GM23338 (cell line): ENCODE data around the gene USP9Y. TPM values are rescaled to one million over a fixed set of nuclear protein-coding genes. Genes with fewer than 3 reads are reported as not detected.

Experiments
- ATAC-seq: fragments of 200-7000 bp; cut with Tn5 transposase; 3 replicates; pipeline ENCODE4 v1.9.1; 2020
- DNase-seq: peaks from one replicate; pipeline ENCODE4 v3.0.0-alpha.2; 2015; ENCODE audit warnings: low spot score
- H2AFZ ChIP-seq: fragments of 200-600 bp; sonication (generic); 2 replicates; pipeline ENCODE4 v1.8.0; 2016; ENCODE audit warnings: antibody characterized with exemption, mild to moderate bottlenecking, moderate library complexity
- H3F3A ChIP-seq: fragments of 200-600 bp; sonication (generic); replicated peaks from 2 replicates; pipeline ENCODE4 v1.8.0; 2017; ENCODE audit warnings: antibody characterized with exemption, mixed run types, low read depth
- H3K27ac ChIP-seq: fragments of 200-600 bp; sonication (generic); 2 replicates; pipeline ENCODE4 v1.6.1; 2016; ENCODE audit warnings: low read depth
- H3K27me3 ChIP-seq: fragments of 200-600 bp; sonication (generic); 2 replicates; pipeline ENCODE4 v1.8.0; 2016; ENCODE audit warnings: mild to moderate bottlenecking, mixed run types, moderate library complexity; ENCODE audit not compliant: insufficient read depth
- H3K36me3 ChIP-seq: fragments of 200-600 bp; sonication (generic); 2 replicates; pipeline ENCODE4 v1.8.0; 2016; ENCODE audit warnings: mild to moderate bottlenecking; ENCODE audit not compliant: insufficient read depth
- H3K4me1 ChIP-seq: fragments of 200-600 bp; sonication (generic); 2 replicates; pipeline ENCODE4 v1.8.0; 2016; ENCODE audit warnings: mild to moderate bottlenecking, moderate library complexity; ENCODE audit not compliant: insufficient read depth
- H3K4me2 ChIP-seq: fragments of 200-600 bp; sonication (generic); 2 replicates; pipeline ENCODE4 v1.7.1; 2017; ENCODE audit warnings: mixed run types
- H3K4me3 ChIP-seq: fragments of 200-600 bp; sonication (generic); 2 replicates; pipeline ENCODE4 v1.6.1; 2016; ENCODE audit warnings: mixed run types
- H3K79me2 ChIP-seq: fragments of 200-600 bp; sonication (generic); replicated peaks from 2 replicates; pipeline ENCODE4 v1.8.0; 2017; ENCODE audit warnings: mild to moderate bottlenecking; ENCODE audit not compliant: insufficient read depth
- H3K9me2 ChIP-seq: fragments of 200-600 bp; sonication (generic); 2 replicates; pipeline ENCODE4 v1.8.0; 2017; ENCODE audit not compliant: insufficient read depth
- H4K20me1 ChIP-seq: fragments of 200-600 bp; sonication (generic); replicated peaks from 2 replicates; pipeline ENCODE4 v1.8.0; 2017; ENCODE audit warnings: mild to moderate bottlenecking; ENCODE audit not compliant: insufficient read depth
- H3K27ac Mint-ChIP-seq: 2 replicates; pipeline ENCODE4 v1.8.0; 2020; ENCODE audit warnings: inconsistent platforms, mild to moderate bottlenecking, moderate library complexity, mixed read lengths
- H3K27me3 Mint-ChIP-seq: 3 replicates; pipeline ENCODE4 v1.8.0; 2022; ENCODE audit warnings: low read depth, mild to moderate bottlenecking, moderate library complexity, mixed read lengths, inconsistent platforms; ENCODE audit not compliant: insufficient read depth, poor library complexity
- H3K36me3 Mint-ChIP-seq: 3 replicates; pipeline ENCODE4 v1.8.0; 2021; ENCODE audit warnings: low read depth, mild to moderate bottlenecking, inconsistent platforms, moderate library complexity, mixed read lengths
- H3K4me1 Mint-ChIP-seq: 3 replicates; pipeline ENCODE4 v1.8.0; 2020; ENCODE audit warnings: mild to moderate bottlenecking, inconsistent platforms, mixed read lengths
- H3K4me3 Mint-ChIP-seq: 3 replicates; pipeline ENCODE4 v1.8.0; 2021; ENCODE audit warnings: moderate library complexity, mild to moderate bottlenecking, inconsistent platforms, mixed read lengths
- H3K9me3 Mint-ChIP-seq: 3 replicates; pipeline ENCODE4 v1.8.0; 2020; ENCODE audit warnings: moderate library complexity, mild to moderate bottlenecking, inconsistent platforms, mixed read lengths
- CREB1 ChIP-seq: fragments of 250-450 bp; sonication (Bioruptor Pico); IDR thresholded peaks from 2 replicates; pipeline ENCODE4 v1.5.0; 2020; ENCODE audit warnings: low read depth, mild to moderate bottlenecking, moderate library complexity
- CTCF ChIP-seq, 2 experiments: fragments of 200-600 bp in 1 of 2; sonication (generic) in 1 of 2; conservative IDR thresholded peaks; 2 replicates each; pipeline versions ENCODE4 v1.5.1 to v1.6.1; 2016 to 2017; ENCODE audit warnings: antibody characterized with exemption in 2 of 2, low read depth in 2 of 2, mild to moderate bottlenecking in 2 of 2, moderate library complexity in 1 of 2
- ETS1 ChIP-seq: IDR thresholded peaks from 2 replicates; pipeline ENCODE4 v1.6.1; 2016; ENCODE audit warnings: antibody characterized with exemption
- EZH2 ChIP-seq: fragments of 200-600 bp; sonication (generic); IDR thresholded peaks from one replicate; pipeline ENCODE4 v1.8.0; 2017; ENCODE audit warnings: antibody characterized with exemption, mild to moderate bottlenecking, low read depth; ENCODE audit not compliant: unreplicated experiment
- EZH2phosphoT487 ChIP-seq: fragments of 200-600 bp; sonication (generic); IDR thresholded peaks from one replicate; pipeline ENCODE4 v1.8.1; 2018; ENCODE audit warnings: antibody characterized with exemption; ENCODE audit not compliant: unreplicated experiment
- JUNB ChIP-seq: IDR thresholded peaks from one replicate; pipeline ENCODE4 v1.6.1; 2016; ENCODE audit warnings: antibody characterized with exemption; ENCODE audit not compliant: unreplicated experiment
- NANOG ChIP-seq: IDR thresholded peaks from 2 replicates; pipeline ENCODE4 v1.6.1; 2016; ENCODE audit warnings: antibody characterized with exemption, borderline replicate concordance
- POLR2AphosphoS5 ChIP-seq: IDR thresholded peaks from 2 replicates; pipeline ENCODE4 v1.6.1; 2016; ENCODE audit warnings: antibody characterized with exemption, low read depth
- REST ChIP-seq: IDR thresholded peaks from one replicate; pipeline ENCODE4 v1.6.1; 2018; ENCODE audit warnings: antibody characterized with exemption; ENCODE audit not compliant: unreplicated experiment
- STAT1 ChIP-seq: IDR thresholded peaks from one replicate; pipeline ENCODE4 v1.6.1; 2016; ENCODE audit warnings: antibody characterized with exemption; ENCODE audit not compliant: unreplicated experiment
- ZNF114 ChIP-seq: fragments of 250-450 bp; sonication (Bioruptor Pico); IDR thresholded peaks from 2 replicates; pipeline ENCODE4 v1.5.0; 2020; ENCODE audit warnings: mild to moderate bottlenecking, moderate library complexity
- ZNF331 ChIP-seq: fragments of 250-450 bp; sonication (Bioruptor Pico); IDR thresholded peaks from 2 replicates; pipeline ENCODE4 v1.5.0; 2020; ENCODE audit warnings: low read depth, mild to moderate bottlenecking, moderate library complexity
- ZNF462 ChIP-seq: fragments of 250-450 bp; sonication (Bioruptor Pico); IDR thresholded peaks from 2 replicates; pipeline ENCODE4 v1.5.0; 2020; ENCODE audit warnings: mild to moderate bottlenecking, moderate library complexity
- polyA plus RNA-seq: library from polyadenylated mRNA; unstranded; fragments of >200 nt; fragmentation: Nextera tagmentation; extraction: Ambion mirVana; gene quantifications from 2 replicates; pipeline ENCODE4 v1.2.1, GENCODE V29; 2016
- total RNA-seq: library from RNA; depleted of rRNA; stranded (reverse); fragments of >200 nt; shearing (Covaris generic); gene quantifications from 2 replicates; pipeline ENCODE4 v1.2.3, GENCODE V29; 2014

Gene USP9Y
- total and polyA plus RNA-seq, 2 experiments from 2014 or later: 23.7 to 49.0 TPM

GRCh38 chrY:12855791-12856275 is 154.8 kb downstream of the USP9Y start:
- Mint-ChIP-seq H3K4me3 (no peak overlapping the region), H3K27me3 (no peaks in the 10 kb centered on the region), H3K36me3 (peaks cover 20% of the 10 kb centered on the region), H3K4me1 (no peaks in the 10 kb centered on the region), H3K27ac (no peak overlapping the region), H3K9me3 (no peaks in the 10 kb centered on the region)
- TF ChIP-seq ZNF462 (CRISPR knock-in tag) (no peak), NANOG (no peak), CREB1 (CRISPR knock-in tag) (no peak), ZNF114 (CRISPR knock-in tag) (no peak), EZH2 (no peak), CTCF (conservative IDR thresholded peaks at IDR 0.05; ENCODE audit: low read depth in 2 of 2) (no peak), STAT1 (no peak), POLR2AphosphoS5 (no peak), ETS1 (no peak), JUNB (no peak), EZH2phosphoT487 (no peak), REST (no peak), ZNF331 (no peak)
- Histone ChIP-seq H3K4me1 (no peaks in the 10 kb centered on the region), H2AFZ (no peak overlapping the region), H3K4me2 (no peak overlapping the region), H3F3A (no peaks in the 10 kb centered on the region), H3K4me3 (no peak overlapping the region), H3K9me2 (no peaks in the 10 kb centered on the region), H3K79me2 (no peaks in the 10 kb centered on the region), H3K36me3 (no peaks in the 10 kb centered on the region), H3K27ac (no peak overlapping the region), H4K20me1 (no peaks in the 10 kb centered on the region), H3K27me3 (no peaks in the 10 kb centered on the region)
- ATAC-seq (no peak), DNase-seq (no peak)
